ENCODE results near the gene MTARC1. TPM values are rescaled to one million over a fixed set of nuclear protein-coding genes. Genes with fewer than 3 reads are reported as not detected.

MTARC1 gene
- total RNA-seq, 2 donors from 2014 or later = 53.1 to 75.4 TPM

DNA sequence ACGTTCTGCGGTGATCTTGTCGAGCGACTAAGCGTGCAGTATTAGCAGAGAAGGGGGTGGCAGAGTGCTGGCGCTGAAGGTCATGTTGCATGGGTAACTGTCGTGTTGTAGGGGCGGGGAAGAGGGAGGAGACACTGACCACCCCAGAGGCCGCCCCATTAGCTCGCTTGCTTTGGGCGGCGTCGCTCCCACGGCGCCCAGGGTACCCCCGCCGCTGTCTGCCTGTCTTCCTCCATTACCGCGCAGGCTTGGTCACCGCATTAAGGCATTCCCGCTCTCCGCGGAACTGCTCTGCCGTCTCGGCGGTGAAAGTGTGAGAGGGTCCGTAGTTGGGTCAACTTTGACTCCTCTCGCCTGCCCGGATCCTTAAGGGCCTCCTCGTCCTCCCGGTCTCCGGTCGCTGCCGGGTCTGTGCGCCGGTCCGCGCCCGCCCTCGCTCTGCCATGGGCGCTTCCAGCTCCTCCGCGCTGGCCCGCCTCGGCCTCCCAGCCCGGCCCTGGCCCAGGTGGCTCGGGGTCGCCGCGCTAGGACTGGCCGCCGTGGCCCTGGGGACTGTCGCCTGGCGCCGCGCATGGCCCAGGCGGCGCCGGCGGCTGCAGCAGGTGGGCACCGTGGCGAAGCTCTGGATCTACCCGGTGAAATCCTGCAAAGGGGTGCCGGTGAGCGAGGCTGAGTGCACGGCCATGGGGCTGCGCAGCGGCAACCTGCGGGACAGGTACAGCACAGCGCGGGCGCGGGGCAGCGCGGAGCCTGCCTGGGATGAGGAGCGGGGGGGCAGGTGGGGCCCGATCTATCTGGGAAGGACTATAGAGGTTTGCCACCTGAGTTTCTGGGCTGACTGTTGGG, 38.4 kb upstream of the MTARC1 start, which contains the start of gene MTARC2:
Gene MTARC2, plus strand, starts transcription at position 234 of the 846 bp plus-strand sequence. Its CDS starts 210 bp downstream, at position 444.
- no peaks in the 10 kb centered on the region for H3K9me3 Mint-ChIP-seq
- Histone ChIP-seq H3K27me3 (ENCODE audit: control insufficient read depth, insufficient read depth, low read length, poor library complexity, severe bottlenecking) (peaks cover 9% of the 10 kb centered on the region), H3K27ac (ENCODE audit: low read depth, low read length) (no peak within 1 kb of the TSS), H3K9ac (ENCODE audit: extremely low read depth, low read length, poor library complexity, severe bottlenecking) (no peak within 1 kb of the TSS), H3K4me3 (ENCODE audit: low read length) (peak within 1 kb of the TSS; percentile 84), H3K4me1 (ENCODE audit: control insufficient read depth, insufficient read depth, low read length) (peaks cover 9% of the 10 kb centered on the region), H3K36me3 (ENCODE audit: control insufficient read depth, insufficient read depth, low read length) (no peaks in the 10 kb centered on the region), H3K9me3 (ENCODE audit: control insufficient read depth, low read length) (no peaks in the 10 kb centered on the region)
- WGBS, 2 experiments (ENCODE audit: insufficient coverage in 1 of 2, insufficient read length in 1 of 2) = 0 to 1% methylated on average over 50 to 77 of the region's 77 CpGs
- peak within 1 kb of the TSS; percentile 75 for H3K4me3 Mint-ChIP-seq
- peaks cover 40% of the 10 kb centered on the region for H3K27me3 Mint-ChIP-seq (ENCODE audit: insufficient read depth)
- H3K4me1 Mint-ChIP-seq = peaks cover 38% of the 10 kb centered on the region
- peak within 1 kb of the TSS; percentile 87 for H3K27ac Mint-ChIP-seq
- TF ChIP-seq, protein P1, sequence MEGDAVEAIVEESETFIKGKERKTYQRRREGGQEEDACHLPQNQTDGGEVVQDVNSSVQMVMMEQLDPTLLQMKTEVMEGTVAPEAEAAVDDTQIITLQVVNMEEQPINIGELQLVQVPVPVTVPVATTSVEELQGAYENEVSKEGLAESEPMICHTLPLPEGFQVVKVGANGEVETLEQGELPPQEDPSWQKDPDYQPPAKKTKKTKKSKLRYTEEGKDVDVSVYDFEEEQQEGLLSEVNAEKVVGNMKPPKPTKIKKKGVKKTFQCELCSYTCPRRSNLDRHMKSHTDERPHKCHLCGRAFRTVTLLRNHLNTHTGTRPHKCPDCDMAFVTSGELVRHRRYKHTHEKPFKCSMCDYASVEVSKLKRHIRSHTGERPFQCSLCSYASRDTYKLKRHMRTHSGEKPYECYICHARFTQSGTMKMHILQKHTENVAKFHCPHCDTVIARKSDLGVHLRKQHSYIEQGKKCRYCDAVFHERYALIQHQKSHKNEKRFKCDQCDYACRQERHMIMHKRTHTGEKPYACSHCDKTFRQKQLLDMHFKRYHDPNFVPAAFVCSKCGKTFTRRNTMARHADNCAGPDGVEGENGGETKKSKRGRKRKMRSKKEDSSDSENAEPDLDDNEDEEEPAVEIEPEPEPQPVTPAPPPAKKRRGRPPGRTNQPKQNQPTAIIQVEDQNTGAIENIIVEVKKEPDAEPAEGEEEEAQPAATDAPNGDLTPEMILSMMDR (conservative IDR thresholded peaks at IDR 0.05) = no peak
- H3K36me3 Mint-ChIP-seq (ENCODE audit: low read depth) = no peaks in the 10 kb centered on the region
- peak; percentile 94 for DNase-seq

DNA sequence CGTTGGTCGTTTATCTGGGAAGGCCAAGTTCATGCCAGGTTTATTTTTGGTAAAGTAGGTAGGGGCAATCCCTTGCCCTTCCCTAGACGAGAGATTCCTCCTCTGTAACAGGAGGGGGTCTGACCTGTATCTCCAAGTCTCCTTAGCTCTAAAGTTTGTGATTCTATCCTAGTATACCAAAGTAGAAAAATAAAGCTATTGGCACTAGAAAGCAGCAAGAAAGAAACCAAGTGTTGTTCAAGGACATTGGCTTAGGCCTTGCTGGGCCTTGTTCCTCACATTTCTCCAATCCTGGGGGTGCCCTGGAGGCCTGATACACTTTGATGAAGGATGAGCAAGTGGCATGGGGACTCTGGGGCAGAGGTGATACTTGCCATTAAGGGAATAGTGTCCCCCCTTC, 37.8 kb upstream of the MTARC1 start:
- Histone ChIP-seq H3K9me3 (ENCODE audit: control insufficient read depth, low read length) (no peaks in the 10 kb centered on the region), H3K36me3 (ENCODE audit: control insufficient read depth, insufficient read depth, low read length) (no peaks in the 10 kb centered on the region), H3K27me3 (ENCODE audit: control insufficient read depth, insufficient read depth, low read length, poor library complexity, severe bottlenecking) (peaks cover 9% of the 10 kb centered on the region), H3K4me1 (ENCODE audit: control insufficient read depth, insufficient read depth, low read length) (peaks cover 9% of the 10 kb centered on the region), H3K27ac (ENCODE audit: low read depth, low read length) (no peak overlapping the region), H3K4me3 (ENCODE audit: low read length) (peak overlapping the region; percentile 84), H3K9ac (ENCODE audit: extremely low read depth, low read length, poor library complexity, severe bottlenecking) (no peak overlapping the region)
- Mint-ChIP-seq H3K27me3 (ENCODE audit: insufficient read depth) (peaks cover 38% of the 10 kb centered on the region), H3K36me3 (ENCODE audit: low read depth) (no peaks in the 10 kb centered on the region), H3K9me3 (no peaks in the 10 kb centered on the region), H3K4me1 (peaks cover 38% of the 10 kb centered on the region), H3K27ac (peak overlapping the region; percentile 73), H3K4me3 (peak overlapping the region; percentile 75)
- WGBS, 2 experiments (ENCODE audit: insufficient coverage in 1 of 2, insufficient read length in 1 of 2) = 20 to 26% methylated on average over 1 to 3 of the region's 3 CpGs
- DNase-seq = no peak
- TF ChIP-seq, protein P1 (conservative IDR thresholded peaks at IDR 0.05) = no peak

DNA sequence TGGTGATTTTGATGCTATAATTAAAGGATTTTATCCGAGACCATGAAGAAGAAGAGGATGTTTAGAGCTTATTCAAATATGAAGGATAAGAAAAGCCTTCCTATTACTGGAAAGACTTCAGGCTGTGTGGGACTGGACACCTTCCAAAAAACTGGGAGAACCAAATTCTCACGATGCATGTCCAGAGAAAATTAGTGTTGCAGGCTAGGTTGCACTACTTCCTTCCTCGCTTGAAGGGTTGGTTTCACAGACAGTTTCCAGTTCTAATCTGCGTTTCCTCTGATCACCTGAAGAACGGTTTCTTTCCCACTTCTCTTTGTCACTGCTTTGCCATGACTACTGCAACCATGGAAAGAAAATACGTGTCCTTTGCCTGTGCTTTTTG, 36.6 kb upstream of the MTARC1 start:
- Mint-ChIP-seq H3K9me3 (no peaks in the 10 kb centered on the region), H3K27me3 (ENCODE audit: insufficient read depth) (peaks cover 34% of the 10 kb centered on the region), H3K36me3 (ENCODE audit: low read depth) (peaks cover 6% of the 10 kb centered on the region), H3K27ac (no peak overlapping the region), H3K4me3 (no peak overlapping the region), H3K4me1 (peaks cover 38% of the 10 kb centered on the region)
- Histone ChIP-seq H3K27me3 (ENCODE audit: control insufficient read depth, insufficient read depth, low read length, poor library complexity, severe bottlenecking) (peaks cover 9% of the 10 kb centered on the region), H3K27ac (ENCODE audit: low read depth, low read length) (no peak overlapping the region), H3K4me1 (ENCODE audit: control insufficient read depth, insufficient read depth, low read length) (peaks cover 9% of the 10 kb centered on the region), H3K9ac (ENCODE audit: extremely low read depth, low read length, poor library complexity, severe bottlenecking) (no peak overlapping the region), H3K4me3 (ENCODE audit: low read length) (peak overlapping the region; percentile 9), H3K36me3 (ENCODE audit: control insufficient read depth, insufficient read depth, low read length) (no peaks in the 10 kb centered on the region), H3K9me3 (ENCODE audit: control insufficient read depth, low read length) (no peaks in the 10 kb centered on the region)
- DNase-seq = no peak
- TF ChIP-seq, protein P1 (conservative IDR thresholded peaks at IDR 0.05) = no peak
- WGBS, 2 experiments (ENCODE audit: insufficient coverage in 1 of 2, insufficient read length in 1 of 2) = 88 to 90% methylated on average over 4 to 6 of the region's 6 CpGs
